Measurements from ENCODE around the gene SNRNP200.
A peak's percentile ranks its signal among the peaks of the same experiment; 100 is the strongest.
"Not testable (repeated sequence)": the region's sequence is repeated elsewhere in the genome, so short reads cannot be mapped to it uniquely, and the experiment has no call there.

SNRNP200 gene

GRCh38 chr2:96273763-96274162 lies 31.6 kb downstream of the SNRNP200 start:
- no peak for DNase-seq

- DNase-seq = no peak
Observed at GRCh38 chr2:96271995-96272394, 33.4 kb downstream of the SNRNP200 start.

GRCh38 chr2:96267159-96267971 lies 38.0 kb downstream of the SNRNP200 start:
- DNase-seq = peak; percentile 52 to 69

- peak; percentile 98 to 99 for DNase-seq
Observed at GRCh38 chr2:96265840-96266679, 39.3 kb downstream of the SNRNP200 start, which contains the start of the genes CIAO1 and TMEM127. CIAO1 (plus strand) TSS chr2:96266225; CDS start chr2:96266351, 126 bp downstream. TMEM127 (minus strand) TSS chr2:96265997; CDS start chr2:96265381, 616 bp downstream.

- peak in 1 of 2 experiments; percentile 33 for DNase-seq
Observed at GRCh38 chr2:96265349-96265839, 40.0 kb downstream of the SNRNP200 start.

- peak in 1 of 2 experiments; percentile 28 for DNase-seq
Observed at GRCh38 chr2:96264656-96265348, 40.5 kb downstream of the SNRNP200 start.

GRCh38 chr2:96264086-96264485 lies 41.3 kb downstream of the SNRNP200 start:
- no peak for DNase-seq

GRCh38 chr2:96262306-96262705 lies 43.0 kb downstream of the SNRNP200 start:
- no peak for DNase-seq

GRCh38 chr2:96261328-96262003 lies 43.9 kb downstream of the SNRNP200 start:
- DNase-seq = no peak

GRCh38 chr2:96260387-96261260 lies 44.7 kb downstream of the SNRNP200 start:
- peak; percentile 26 to 42 for DNase-seq

GRCh38 chr2:96259497-96259921 lies 45.8 kb downstream of the SNRNP200 start:
- no peak for DNase-seq

GRCh38 chr2:96258166-96259022 lies 47.0 kb downstream of the SNRNP200 start:
- no peak for DNase-seq

GRCh38 chr2:96257744-96258143 lies 47.6 kb downstream of the SNRNP200 start:
- DNase-seq = not testable (repeated sequence)

- DNase-seq = no peak
Observed at GRCh38 chr2:96256611-96257113, 48.7 kb downstream of the SNRNP200 start.

GRCh38 chr2:96254571-96254970 lies 50.8 kb downstream of the SNRNP200 start:
- no peak for DNase-seq

GRCh38 chr2:96253006-96253405 lies 52.3 kb downstream of the SNRNP200 start:
- DNase-seq = no peak

GRCh38 chr2:96252526-96252925 lies 52.8 kb downstream of the SNRNP200 start:
- DNase-seq = no peak

GRCh38 chr2:96251721-96252292 lies 53.5 kb downstream of the SNRNP200 start:
- DNase-seq = no peak

- no peak for DNase-seq
Observed at GRCh38 chr2:96250188-96250587, 55.2 kb downstream of the SNRNP200 start.

Measured in activated CD4-positive, alpha-beta T cell treated with anti-CD3 and anti-CD28 coated beads, Interleukin-2, amount 50 U/mL, for 48 hours (primary cell).